GM18520 (cell line): Measurements from ENCODE around the gene FAM53B.
A peak's percentile ranks its signal among the peaks of the same experiment; 100 is the strongest.

Experiments used
- ATAC-seq: cut with Tn5 transposase; IDR thresholded peaks from one replicate; pipeline ENCODE4 v1.9.1; 2021; ENCODE audit not compliant: unreplicated experiment

Gene FAM53B

DNA sequence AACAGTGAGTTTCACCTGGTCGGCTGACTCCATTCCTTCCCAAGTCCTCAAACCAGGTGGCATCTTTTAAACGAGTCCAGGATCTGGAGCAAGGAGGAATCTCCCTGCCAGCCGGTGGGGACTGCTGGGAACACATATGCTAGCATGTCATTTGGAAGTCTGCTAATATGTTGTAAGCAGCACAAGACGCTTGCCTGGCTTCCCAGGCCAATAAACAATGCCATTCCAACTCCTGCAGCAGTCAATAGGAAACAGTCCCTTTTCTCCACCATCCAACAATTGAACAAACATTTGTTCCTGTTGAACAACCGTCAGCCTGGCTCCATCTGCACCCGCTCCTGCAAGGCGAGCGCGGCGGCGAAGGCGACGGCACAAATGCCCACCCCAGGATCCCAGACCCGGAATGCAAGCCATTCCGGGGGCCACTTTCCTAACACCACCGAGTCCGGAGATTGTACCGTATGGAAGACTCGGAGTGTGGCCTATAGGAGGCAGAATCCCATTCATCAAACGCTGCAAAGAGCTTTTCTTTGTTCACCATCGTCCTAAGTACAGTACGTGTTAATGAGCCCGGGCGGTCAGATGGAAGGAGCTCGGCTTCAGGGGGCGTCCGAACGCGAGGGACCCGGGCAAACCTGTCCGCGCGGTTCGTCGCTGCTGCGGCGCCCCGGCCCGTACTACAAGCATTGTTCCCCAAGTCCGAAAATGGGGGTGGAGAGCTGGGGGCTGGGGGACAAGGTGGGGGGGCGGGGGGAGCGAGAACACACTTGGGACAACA is 1.6 kb downstream of the FAM53B start:
- no peak for ATAC-seq

DNA sequence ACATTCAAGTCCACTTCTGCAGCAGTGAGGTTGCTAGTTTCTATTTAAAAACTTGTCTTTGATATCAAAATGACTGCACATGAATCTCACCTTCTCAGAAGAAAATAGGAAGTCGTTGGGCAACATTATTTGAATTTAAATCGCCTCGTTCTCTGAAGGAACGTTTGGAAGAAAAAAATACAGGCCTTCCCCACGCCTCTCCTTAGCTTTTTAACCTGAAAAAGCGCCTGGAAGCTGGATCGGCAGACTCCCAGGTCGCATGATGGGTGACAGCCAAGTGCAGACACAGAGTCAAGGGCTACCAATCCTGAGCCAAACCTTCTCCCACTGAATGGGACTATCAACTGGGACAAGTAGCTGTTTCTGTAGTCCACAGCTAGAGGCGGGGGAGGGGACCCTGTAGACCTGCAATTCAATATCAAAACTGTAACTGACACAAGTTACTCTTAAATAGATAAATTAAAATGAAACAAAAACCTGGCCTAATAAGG is 2.2 kb downstream of the FAM53B start:
- no peak for ATAC-seq

- peak; percentile 34 for ATAC-seq
These were observed 2.8 kb downstream of the FAM53B start for GRCh38 chr10:124741281-124741921.

GRCh38 chr10:124740369-124741280 is 3.6 kb downstream of the FAM53B start:
- peak; percentile 18 for ATAC-seq

DNA sequence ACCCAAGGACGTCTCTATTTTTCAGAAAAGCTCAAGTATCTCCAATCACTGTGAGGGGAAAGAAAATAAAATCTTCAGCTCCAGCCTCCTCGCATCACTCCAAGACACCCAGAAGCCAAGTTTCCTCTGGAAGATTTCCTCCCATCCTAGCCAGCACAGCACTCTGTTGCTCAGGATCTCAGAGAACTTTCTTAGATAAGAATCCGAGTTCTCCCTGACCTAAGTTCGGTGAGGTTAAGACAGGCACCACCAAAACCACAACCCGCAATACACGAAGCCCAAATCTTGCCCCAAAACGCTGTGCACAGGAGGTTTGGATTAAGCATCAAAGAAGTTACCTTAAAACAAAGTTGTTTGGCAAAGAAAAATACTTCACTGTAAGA is 4.2 kb downstream of the FAM53B start:
- ATAC-seq = no peak

- ATAC-seq = no peak
These were observed 4.9 kb downstream of the FAM53B start for GRCh38 chr10:124739119-124739921.

- ATAC-seq = no peak
These were observed 5.7 kb downstream of the FAM53B start for GRCh38 chr10:124738441-124738840.

DNA sequence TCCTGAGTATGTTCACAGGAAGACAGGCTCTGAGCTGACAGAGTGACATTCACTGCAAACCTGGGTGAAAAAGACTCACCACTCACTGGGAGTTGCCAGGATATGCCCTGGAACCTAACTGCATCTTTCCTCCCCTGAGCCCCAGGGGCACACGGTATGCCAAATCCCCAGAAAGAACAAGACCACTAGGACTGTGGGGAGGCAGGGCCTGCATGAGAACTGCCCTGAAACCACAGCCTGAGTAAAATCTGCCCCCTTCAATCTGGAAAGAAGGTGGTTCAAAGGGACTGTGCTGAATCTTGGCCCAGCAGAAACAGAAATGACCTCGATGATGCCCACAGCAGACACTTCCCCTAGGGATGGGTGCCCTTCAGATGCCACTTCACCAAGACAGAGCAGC is 6.5 kb downstream of the FAM53B start:
- no peak for ATAC-seq

GRCh38 chr10:124737221-124737620 is 7.0 kb downstream of the FAM53B start:
- no peak for ATAC-seq

GRCh38 chr10:124736491-124737136 is 7.6 kb downstream of the FAM53B start:
- no peak for ATAC-seq

DNA sequence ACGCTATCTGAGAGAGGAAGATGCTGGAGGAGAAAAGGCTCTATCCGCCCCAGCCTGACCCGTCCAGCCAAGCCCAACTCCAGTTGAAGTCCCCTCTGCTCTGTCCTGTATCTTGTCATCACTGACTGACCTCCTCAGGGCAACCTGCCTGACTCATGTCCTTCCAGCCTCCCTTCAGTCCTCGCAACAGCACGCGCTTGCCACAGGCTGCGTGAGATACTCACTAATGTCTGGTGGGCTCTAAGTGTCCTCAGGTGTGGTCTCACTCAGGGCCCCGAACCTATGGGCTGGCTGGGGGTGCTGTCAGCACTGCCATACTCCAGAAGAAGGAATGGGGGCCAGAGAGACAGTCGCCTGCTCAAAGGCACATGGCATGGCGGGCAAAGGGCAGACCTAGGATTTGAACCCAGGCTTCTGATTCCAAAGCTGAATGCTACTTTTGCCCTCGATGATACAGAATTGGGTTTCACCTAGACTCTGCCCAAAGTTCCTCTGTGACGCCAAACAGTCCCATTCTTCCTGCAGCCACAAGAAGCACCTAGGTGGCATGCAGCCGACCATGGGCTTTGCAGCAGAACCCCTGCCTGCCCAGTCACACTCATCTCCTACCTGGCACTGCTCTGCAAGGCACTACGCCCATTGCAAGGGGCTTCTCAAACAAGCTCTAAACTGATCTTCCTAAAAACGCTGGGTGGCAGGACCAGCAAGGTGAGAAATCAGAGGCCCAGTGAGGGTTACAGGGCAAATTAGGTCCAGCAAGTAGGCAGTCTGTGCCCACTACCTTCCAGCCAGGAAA is 8.5 kb downstream of the FAM53B start:
- no peak for ATAC-seq

- no peak for ATAC-seq
These were observed 9.6 kb downstream of the FAM53B start for GRCh38 chr10:124734311-124735166.

DNA sequence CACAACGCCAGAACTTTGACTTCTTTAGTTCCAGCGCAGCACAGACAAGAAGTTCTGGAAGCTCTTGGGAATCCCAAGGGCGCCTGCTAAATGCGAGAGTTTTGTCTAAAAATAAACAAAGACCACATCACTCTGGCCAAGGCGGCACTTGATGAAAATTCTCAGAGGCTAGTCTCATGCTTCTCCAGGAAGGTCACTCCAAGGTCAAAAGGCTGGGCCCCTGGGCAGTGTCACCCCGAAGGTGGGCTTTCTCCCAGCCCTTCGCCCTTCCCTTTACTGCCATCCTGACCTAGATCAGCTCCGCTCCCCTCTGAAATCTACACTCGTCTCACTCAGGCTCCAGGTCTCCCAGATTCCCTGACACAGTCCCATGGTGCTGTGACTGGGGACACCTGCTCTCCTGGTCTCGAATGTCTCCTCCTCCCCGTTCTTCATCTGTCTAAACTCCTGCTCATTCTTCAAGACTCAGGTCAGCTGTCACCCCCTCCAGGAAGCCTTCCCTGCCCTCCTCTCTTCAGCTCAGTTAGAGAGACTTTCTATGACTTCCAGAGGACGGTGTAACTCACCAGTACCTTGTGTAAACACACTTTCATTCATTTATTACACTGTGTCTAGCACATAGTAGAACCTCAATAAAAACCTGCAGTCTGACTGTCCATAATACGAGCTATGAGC is 10.5 kb downstream of the FAM53B start:
- ATAC-seq = no peak

DNA sequence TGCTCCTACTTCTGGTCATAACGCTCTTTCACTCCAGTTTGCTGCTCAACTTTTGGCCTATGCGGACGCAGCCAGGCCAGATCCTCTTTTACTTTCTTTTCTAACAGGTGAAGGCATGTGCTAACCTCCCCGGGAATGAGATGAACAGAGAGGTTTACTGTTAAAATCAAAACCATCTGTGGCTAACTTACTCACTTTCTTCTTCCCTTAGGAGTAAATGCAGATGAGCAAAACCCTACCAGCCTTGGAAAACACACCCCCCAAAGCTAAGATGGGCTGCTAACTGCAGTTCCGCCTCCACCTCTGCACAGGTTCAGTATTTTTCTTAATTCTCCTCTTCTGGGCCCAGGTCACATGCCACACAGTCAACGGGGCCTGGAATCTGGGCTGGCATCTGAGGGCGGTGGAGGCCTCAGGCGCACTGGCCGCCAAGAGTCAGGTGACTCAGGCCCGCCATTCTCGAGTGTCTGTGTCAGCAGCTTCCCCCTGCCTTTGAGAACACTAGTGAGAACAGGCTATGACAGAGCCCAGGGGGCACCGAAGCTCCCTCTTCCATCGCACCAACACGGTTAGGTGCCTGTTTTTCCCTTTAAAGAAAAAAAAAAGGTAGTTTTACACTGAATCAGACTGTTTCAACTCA is 11.1 kb downstream of the FAM53B start:
- ATAC-seq = peak; percentile 37

DNA sequence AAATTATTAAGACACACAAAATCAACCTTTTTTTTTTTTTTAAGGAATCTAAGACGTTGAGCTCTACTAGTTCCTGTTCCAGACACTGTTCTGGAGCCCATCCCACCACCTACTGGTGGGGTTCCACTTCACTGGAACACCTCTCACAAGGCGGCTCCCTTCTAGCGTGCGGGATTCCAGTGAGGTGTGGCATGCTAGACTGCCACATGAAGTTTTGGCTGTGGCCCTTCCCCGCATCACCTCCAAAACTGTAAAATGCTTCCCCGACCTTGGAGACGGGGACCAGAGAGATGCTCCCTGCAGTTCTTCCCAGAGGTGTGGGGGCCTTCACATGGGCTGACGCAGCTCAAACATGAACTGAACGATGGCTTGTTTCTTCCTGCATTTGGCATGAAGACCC is 12.6 kb downstream of the FAM53B start:
- no peak for ATAC-seq

DNA sequence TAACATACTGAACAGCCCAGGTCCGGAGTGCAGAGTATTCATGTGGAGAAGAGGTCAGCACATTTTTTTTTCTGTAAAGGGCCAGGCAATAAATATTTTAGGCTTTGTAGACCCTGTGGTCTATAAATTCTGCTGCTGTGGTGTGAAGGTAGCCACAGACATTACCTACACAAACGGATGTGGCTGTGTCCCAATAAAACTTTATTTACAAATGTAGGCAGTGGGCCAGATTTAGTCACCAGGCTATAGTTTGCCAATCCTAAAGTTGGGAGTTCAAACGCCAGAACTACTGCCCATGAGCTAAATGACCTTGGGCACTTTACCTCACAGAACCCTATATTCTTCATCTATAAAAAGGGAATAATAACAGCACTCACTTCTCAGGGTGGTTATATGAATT is 13.4 kb downstream of the FAM53B start:
- no peak for ATAC-seq
